Transverse colon (tissue), 4 donors: Measurements from ENCODE around the gene MATK. TPM values are rescaled to one million over a fixed set of nuclear protein-coding genes. Genes with fewer than 3 reads are reported as not detected.

Source experiments
- DNase-seq: peaks from one replicate; pipeline ENCODE4 v3.0.0-alpha.2; 2019
- H3K27ac ChIP-seq, 4 donors: fragments of 200-600 bp; sonication (generic); 2 replicates each; pipeline ENCODE4 v1.5.1; 2016 to 2018; ENCODE audit warnings: inconsistent platforms in 4 of 4
- H3K27me3 ChIP-seq: fragments of 200-600 bp; sonication (generic); 2 replicates; pipeline ENCODE4 v1.5.1; 2017; ENCODE audit warnings: inconsistent platforms
- H3K36me3 ChIP-seq, 4 donors: fragments of 200-600 bp; sonication (generic); 2 replicates each; pipeline ENCODE4 v1.5.1; 2017 to 2019; ENCODE audit warnings: inconsistent platforms in 4 of 4
- H3K4me1 ChIP-seq, 4 donors: fragments of 200-600 bp; sonication (generic); 2 replicates each; pipeline ENCODE4 v1.5.1; 2017 to 2020; ENCODE audit warnings: inconsistent platforms in 4 of 4
- H3K4me3 ChIP-seq, 4 donors: fragments of 200-600 bp; sonication (generic); 1 replicate in 1 of 4; 2 replicates in 3 of 4; pipeline versions ENCODE4 v1.5.1 to v1.6.1; 2017 to 2019; ENCODE audit warnings: inconsistent platforms in 4 of 4
- H3K9me3 ChIP-seq, 2 donors: fragments of 200-600 bp; sonication (generic); 2 replicates each; pipeline ENCODE4 v1.5.1; 2017 to 2019; ENCODE audit warnings: inconsistent platforms in 2 of 2
- EP300 ChIP-seq: sonication (generic); formaldehyde crosslinking; IDR thresholded peaks from one replicate; pipeline ENCODE4 v1.6.1; 2017; ENCODE audit warnings: antibody characterized with exemption, low read depth
- POLR2A ChIP-seq: fragments of 450-650 bp; IDR thresholded peaks from one replicate; pipeline ENCODE4 v1.6.1; 2016; ENCODE audit warnings: antibody characterized with exemption, mild to moderate bottlenecking, moderate library complexity
- POLR2AphosphoS5 ChIP-seq, 3 donors: sonication (generic); formaldehyde crosslinking; IDR thresholded peaks; one replicate each; pipeline ENCODE4 v1.6.1; 2016; ENCODE audit warnings: antibody characterized with exemption in 3 of 3
- WGBS, 2 donors: methylation state at CpG; one replicate each; pipeline ENCODE4 v1.1.5; 2018; ENCODE audit warnings: low coverage in 1 of 2; 5-methylcytosine and 5-hydroxymethylcytosine counted together
- in situ Hi-C, 4 donors: fragments of 200-750 bp; cut with MboI; loops; one replicate each; pipeline versions ENCODE4 v1.15.0 to v1.15.1; 2017; ENCODE audit warnings: low sequenced_read_pairs in 3 of 4, low pct_ligation_motif_present in 1 of 4, low pct_unique_long_range_greater_than_20kb in 1 of 4
- intact Hi-C: fragments of 100-400 bp; cut with DNase I; formaldehyde crosslinking; loops from one replicate; pipeline ENCODE4 v1.15.1; 2023; ENCODE audit warnings: low total_unique reads
- total RNA-seq, 4 donors: library from RNA; depleted of rRNA; stranded (reverse); fragments of >200 nt; gene quantifications; one replicate each; pipeline ENCODE4 v1.1.0, GENCODE V29; 2016
- TF ChIP-seq, protein P1 (sequence below), 5 experiments: fragments of 200-600 bp in 3 of 5; fragments of 450-650 bp in 2 of 5; sonication (generic) in 3 of 5; IDR thresholded peaks; 1 replicate in 2 of 5; 2 replicates in 3 of 5; pipeline ENCODE4 v1.5.1; 2016 to 2017; ENCODE audit warnings: antibody characterized with exemption in 5 of 5, inconsistent platforms in 3 of 5, mild to moderate bottlenecking in 2 of 5, moderate library complexity in 1 of 5

Gene MATK
- total RNA-seq, 4 donors from 2014 or later, result 0.60 to 6.1 (median 2.9) TPM; not detected in 1

- Histone ChIP-seq H3K4me3 (no peak overlapping the region), H3K4me1 (peaks cover 7 to 32% (median 21%) of the 10 kb centered on the region in 4 donors), H3K27me3 (no peaks in the 10 kb centered on the region), H3K36me3 (peaks cover 0 to 8% (median 2%) of the 10 kb centered on the region in 4 donors), H3K27ac (no peak overlapping the region), H3K9me3 (no peaks in the 10 kb centered on the region)
- no peak for DNase-seq
- intact Hi-C loops (no loop called here), in situ Hi-C loops (no loop called here)
- no peak for TF ChIP-seq POLR2AphosphoS5 (IDR thresholded peaks at IDR 0.05)
- TF ChIP-seq, protein P1, sequence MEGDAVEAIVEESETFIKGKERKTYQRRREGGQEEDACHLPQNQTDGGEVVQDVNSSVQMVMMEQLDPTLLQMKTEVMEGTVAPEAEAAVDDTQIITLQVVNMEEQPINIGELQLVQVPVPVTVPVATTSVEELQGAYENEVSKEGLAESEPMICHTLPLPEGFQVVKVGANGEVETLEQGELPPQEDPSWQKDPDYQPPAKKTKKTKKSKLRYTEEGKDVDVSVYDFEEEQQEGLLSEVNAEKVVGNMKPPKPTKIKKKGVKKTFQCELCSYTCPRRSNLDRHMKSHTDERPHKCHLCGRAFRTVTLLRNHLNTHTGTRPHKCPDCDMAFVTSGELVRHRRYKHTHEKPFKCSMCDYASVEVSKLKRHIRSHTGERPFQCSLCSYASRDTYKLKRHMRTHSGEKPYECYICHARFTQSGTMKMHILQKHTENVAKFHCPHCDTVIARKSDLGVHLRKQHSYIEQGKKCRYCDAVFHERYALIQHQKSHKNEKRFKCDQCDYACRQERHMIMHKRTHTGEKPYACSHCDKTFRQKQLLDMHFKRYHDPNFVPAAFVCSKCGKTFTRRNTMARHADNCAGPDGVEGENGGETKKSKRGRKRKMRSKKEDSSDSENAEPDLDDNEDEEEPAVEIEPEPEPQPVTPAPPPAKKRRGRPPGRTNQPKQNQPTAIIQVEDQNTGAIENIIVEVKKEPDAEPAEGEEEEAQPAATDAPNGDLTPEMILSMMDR (IDR thresholded peaks at IDR 0.05), result no peak
- no peak for TF ChIP-seq EP300
- no peak for TF ChIP-seq POLR2A
- 92% methylated on average over 12 of the region's 12 CpGs; no CpG with 5 or more reads in 1 of the 2 donors for WGBS, 2 donors
Observed at GRCh38 chr19:3765121-3765520, 21.1 kb downstream of the MATK start.

- Histone ChIP-seq H3K27ac (peak within 1 kb of the TSS; percentile 93 to 98 (median 96)), H3K36me3 (peaks cover 0 to 12% (median 2%) of the 10 kb centered on the region in 4 donors), H3K4me3 (peak within 1 kb of the TSS; percentile 86 to 95 (median 90)), H3K4me1 (peaks cover 7 to 42% (median 33%) of the 10 kb centered on the region in 4 donors), H3K9me3 (no peaks in the 10 kb centered on the region), H3K27me3 (no peaks in the 10 kb centered on the region)
- 2 to 9% methylated on average over 4 to 47 of the region's 47 CpGs for WGBS, 2 donors
- intact Hi-C loops (no loop called here), in situ Hi-C loops (no loop called here)
- DNase-seq, result peak; percentile 100
- TF ChIP-seq, protein P1 (IDR thresholded peaks at IDR 0.05), result no peak
- TF ChIP-seq POLR2AphosphoS5 (IDR thresholded peaks at IDR 0.05) (peak; percentile 55 to 91 (median 83)), POLR2A (peak; percentile 87), EP300 (no peak)
Observed at GRCh38 chr19:3762501-3763459, 23.4 kb downstream of the MATK start, which contains the start of gene MRPL54. Gene MRPL54 (plus strand): TSS chr19:3762682. CDS start chr19:3762701, 19 bp downstream.

DNA sequence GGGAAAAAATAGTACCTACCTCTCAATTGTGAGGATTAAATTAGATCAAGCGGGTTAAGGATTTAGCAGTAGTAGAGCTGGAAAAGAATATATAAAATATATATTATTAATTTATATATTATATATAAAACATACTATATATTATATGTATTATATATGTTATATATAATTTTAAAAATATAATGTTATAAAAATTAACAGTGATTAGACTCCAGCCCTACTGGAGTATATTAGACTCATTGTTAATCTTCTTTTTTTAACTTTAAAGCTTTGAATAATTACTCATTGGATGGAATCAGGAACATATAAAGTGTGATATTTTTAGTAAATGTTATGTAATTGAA, 24.1 kb downstream of the MATK start:
- peaks cover 7 to 42% (median 33%) of the 10 kb centered on the region in 4 donors for H3K4me1 ChIP-seq
- H3K27ac ChIP-seq, result peak overlapping the region; percentile 93 to 98 (median 96)
- H3K4me3 ChIP-seq, result peak overlapping the region in 1 of 4 donors; percentile 58
- TF ChIP-seq EP300, result no peak
- TF ChIP-seq, protein P1 (IDR thresholded peaks at IDR 0.05), result no peak
- no peak for TF ChIP-seq POLR2AphosphoS5 (IDR thresholded peaks at IDR 0.05)
- no peak for TF ChIP-seq POLR2A
- H3K36me3 ChIP-seq, result peaks cover 0 to 12% (median 0%) of the 10 kb centered on the region in 4 donors
- no peak for DNase-seq
- in situ Hi-C loops (no loop called here), intact Hi-C loops (no loop called here)
- WGBS, 2 donors, result 45 to 67% methylated on average over 1 of the region's 1 CpG
- no peaks in the 10 kb centered on the region for H3K27me3 ChIP-seq
- no peaks in the 10 kb centered on the region for H3K9me3 ChIP-seq

GRCh38 chr19:3761382-3762129, 24.6 kb downstream of the MATK start, which contains the start of gene APBA3:
Gene APBA3 (minus strand): TSS chr19:3761692. CDS start chr19:3760264, 1,428 bp downstream.
- Histone ChIP-seq H3K4me3 (peak within 1 kb of the TSS; percentile 86 to 95 (median 90)), H3K27me3 (no peaks in the 10 kb centered on the region), H3K4me1 (peaks cover 7 to 42% (median 33%) of the 10 kb centered on the region in 4 donors), H3K36me3 (peaks cover 0 to 12% (median 0%) of the 10 kb centered on the region in 4 donors), H3K9me3 (no peaks in the 10 kb centered on the region), H3K27ac (peak within 1 kb of the TSS; percentile 93 to 98 (median 96))
- in situ Hi-C loops (no loop called here), intact Hi-C loops (no loop called here)
- WGBS, 2 donors, result 3 to 13% methylated on average over 7 to 42 of the region's 45 CpGs
- DNase-seq, result peak; percentile 95
- TF ChIP-seq, protein P1 (IDR thresholded peaks at IDR 0.05), result peak; percentile 54 to 85 (median 75)
- TF ChIP-seq POLR2A, result peak; percentile 79
- TF ChIP-seq POLR2AphosphoS5 (IDR thresholded peaks at IDR 0.05), result peak; percentile 80 to 86 (median 85)
- no peak for TF ChIP-seq EP300
